GM19351 (cell line): Measurements from ENCODE around the gene HYCC2.
"Not testable (repeated sequence)": the region's sequence is repeated elsewhere in the genome, so short reads cannot be mapped to it uniquely, and the experiment has no call there.

Source experiments
- ATAC-seq: cut with Tn5 transposase; IDR thresholded peaks from one replicate; pipeline ENCODE4 v1.9.1; 2021; ENCODE audit warnings: mild to moderate bottlenecking, moderate library complexity; ENCODE audit not compliant: unreplicated experiment

The HYCC2 gene

GRCh38 chr2:201073071-201073470 is 1.6 kb upstream of the HYCC2 start:
- no peak for ATAC-seq

GRCh38 chr2:201072201-201072530 is 695 bp upstream of the HYCC2 start:
- ATAC-seq, result peak; percentile 0

- peak; percentile 32 for ATAC-seq
Measured at GRCh38 chr2:201070948-201071478, 458 bp downstream of the HYCC2 start.

- no peak for ATAC-seq
Measured at GRCh38 chr2:201064797-201065329, 6.6 kb downstream of the HYCC2 start.

GRCh38 chr2:201063516-201063915 is 8.0 kb downstream of the HYCC2 start:
- not testable (repeated sequence) for ATAC-seq

GRCh38 chr2:201059961-201060755 is 11.3 kb downstream of the HYCC2 start:
- peak; percentile 65 for ATAC-seq

- no peak for ATAC-seq
Measured at GRCh38 chr2:201058914-201059313, 12.6 kb downstream of the HYCC2 start.

- ATAC-seq, result no peak
Measured at GRCh38 chr2:201057715-201058248, 13.7 kb downstream of the HYCC2 start.

GRCh38 chr2:201057087-201057521 is 14.4 kb downstream of the HYCC2 start:
- no peak for ATAC-seq

- no peak for ATAC-seq
Measured at GRCh38 chr2:201049455-201049854, 22.0 kb downstream of the HYCC2 start.

GRCh38 chr2:201046881-201047280 is 24.6 kb downstream of the HYCC2 start:
- ATAC-seq, result no peak

- ATAC-seq, result not testable (repeated sequence)
Measured at GRCh38 chr2:201043050-201043449, 28.4 kb downstream of the HYCC2 start.

- ATAC-seq, result not testable (repeated sequence)
Measured at GRCh38 chr2:201042451-201042850, 29.0 kb downstream of the HYCC2 start.

- no peak for ATAC-seq
Measured at GRCh38 chr2:201040867-201041628, 30.4 kb downstream of the HYCC2 start.

- no peak for ATAC-seq
Measured at GRCh38 chr2:201038855-201039254, 32.6 kb downstream of the HYCC2 start.

GRCh38 chr2:201038361-201038760 is 33.1 kb downstream of the HYCC2 start:
- not testable (repeated sequence) for ATAC-seq

GRCh38 chr2:201034355-201034754 is 37.1 kb downstream of the HYCC2 start:
- ATAC-seq, result not testable (repeated sequence)

GRCh38 chr2:201024518-201024917 is 47.0 kb downstream of the HYCC2 start:
- ATAC-seq, result no peak

- no peak for ATAC-seq
Measured at GRCh38 chr2:201021914-201022313, 49.6 kb downstream of the HYCC2 start.
